Activated CD4-positive, alpha-beta T cell treated with anti-CD3 and anti-CD28 coated beads, Interleukin-2, Interleukin-4, amounts not matched to agents 100 ng/mL and 50 ng/mL, durations not matched to agents 16 hours and 8 hours (primary cell): ENCODE results near the gene HELLS.
"Not testable (repeated sequence)": the region's sequence is repeated elsewhere in the genome, so short reads cannot be mapped to it uniquely, and the experiment has no call there.

Source experiments
- DNase-seq: peaks from one replicate; pipeline ENCODE4 v3.0.0-alpha.2; 2020; ENCODE audit warnings: low spot score

HELLS gene

GRCh38 chr10:94608559-94608958, 63.0 kb downstream of the HELLS start:
- no peak for DNase-seq

GRCh38 chr10:94614558-94614957, 69.0 kb downstream of the HELLS start:
- DNase-seq = no peak

- DNase-seq = no peak
Measured at GRCh38 chr10:94617389-94617944, 71.9 kb downstream of the HELLS start.

- no peak for DNase-seq
Measured at GRCh38 chr10:94622666-94623205, 77.1 kb downstream of the HELLS start.

GRCh38 chr10:94623572-94623971, 78.0 kb downstream of the HELLS start:
- DNase-seq = no peak

GRCh38 chr10:94626476-94626875, 80.9 kb downstream of the HELLS start:
- DNase-seq = no peak

GRCh38 chr10:94627511-94627910, 81.9 kb downstream of the HELLS start:
- no peak for DNase-seq

- peak; percentile 38 for DNase-seq
Measured at GRCh38 chr10:94630017-94630688, 84.6 kb downstream of the HELLS start.

GRCh38 chr10:94631077-94631875, 85.7 kb downstream of the HELLS start:
- DNase-seq = no peak

GRCh38 chr10:94632954-94633353, 87.4 kb downstream of the HELLS start:
- no peak for DNase-seq

- DNase-seq = not testable (repeated sequence)
Measured at GRCh38 chr10:94638097-94638496, 92.5 kb downstream of the HELLS start.

GRCh38 chr10:94639902-94640301, 94.3 kb downstream of the HELLS start:
- no peak for DNase-seq

- DNase-seq = no peak
Measured at GRCh38 chr10:94640562-94640961, 95.0 kb downstream of the HELLS start.

GRCh38 chr10:94641480-94641879, 95.9 kb downstream of the HELLS start:
- DNase-seq = no peak

GRCh38 chr10:94644352-94644751, 98.8 kb downstream of the HELLS start:
- no peak for DNase-seq

- no peak for DNase-seq
Measured at GRCh38 chr10:94645285-94645684, 99.7 kb downstream of the HELLS start.
